Stimulated activated CD8-positive, alpha-beta memory T cell treated with anti-CD3 and anti-CD28 coated beads, Interleukin-7, amount 100 ng/mL, for 24 hours (primary cell): ENCODE results near the gene KY.

Experiments used
- DNase-seq: peaks from one replicate; pipeline ENCODE4 v3.0.0-alpha.2; 2020; ENCODE audit warnings: low read depth

KY gene

GRCh38 chr3:134644731-134645514 is 5.9 kb downstream of the KY start:
- no peak for DNase-seq

- DNase-seq, result no peak
These were observed 7.6 kb downstream of the KY start for GRCh38 chr3:134643150-134643675.

- no peak for DNase-seq
These were observed 8.2 kb downstream of the KY start for GRCh38 chr3:134642445-134643149.

- DNase-seq, result no peak
These were observed 9.0 kb downstream of the KY start for GRCh38 chr3:134641671-134642300.

- DNase-seq, result no peak
These were observed 9.9 kb downstream of the KY start for GRCh38 chr3:134640872-134641470.

- DNase-seq, result no peak
These were observed 10.4 kb downstream of the KY start for GRCh38 chr3:134640378-134640777.

- DNase-seq, result no peak
These were observed 12.3 kb downstream of the KY start for GRCh38 chr3:134638385-134639030.

- no peak for DNase-seq
These were observed 14.4 kb downstream of the KY start for GRCh38 chr3:134636406-134636805.

- no peak for DNase-seq
These were observed 20.3 kb downstream of the KY start for GRCh38 chr3:134630506-134630905.

GRCh38 chr3:134628884-134629283 is 21.9 kb downstream of the KY start:
- DNase-seq, result no peak

- no peak for DNase-seq
These were observed 23.0 kb downstream of the KY start for GRCh38 chr3:134627831-134628230.

GRCh38 chr3:134625885-134626741 is 24.7 kb downstream of the KY start:
- no peak for DNase-seq

GRCh38 chr3:134625462-134625861 is 25.4 kb downstream of the KY start:
- DNase-seq, result no peak

GRCh38 chr3:134624537-134625287 is 26.1 kb downstream of the KY start:
- no peak for DNase-seq

- DNase-seq, result no peak
These were observed 27.1 kb downstream of the KY start for GRCh38 chr3:134623615-134624245.

GRCh38 chr3:134622806-134623365 is 27.9 kb downstream of the KY start:
- no peak for DNase-seq

GRCh38 chr3:134621854-134622253 is 29.0 kb downstream of the KY start:
- no peak for DNase-seq

- no peak for DNase-seq
These were observed 30.2 kb downstream of the KY start for GRCh38 chr3:134620476-134621115.

GRCh38 chr3:134619884-134620445 is 30.9 kb downstream of the KY start:
- DNase-seq, result no peak
